ENCODE data around the gene MBNL3. TPM values are rescaled to one million over a fixed set of nuclear protein-coding genes. Genes with fewer than 3 reads are reported as not detected.

The MBNL3 gene
- not detected in 5 replicates for total RNA-seq (2022; extraction: Qiagen RNA extraction; ENCODE audit: low read depth)

GRCh38 chrX:132488819-132489577 is at the start of gene MBNL3:
TSS of gene MBNL3 (minus strand) at chrX:132489038. CDS start at chrX:132439611, 49,427 bp downstream.

